Chondrocyte (in vitro differentiated cells): ENCODE measurements around the gene C1QC. TPM values are rescaled to one million over a fixed set of nuclear protein-coding genes. Genes with fewer than 3 reads are reported as not detected.

ENCODE experiments used
- DNase-seq: peaks from one replicate; pipeline ENCODE4 v3.0.0; 2021; ENCODE audit warnings: mixed read lengths, low spot score
- H3K27ac Mint-ChIP-seq: one replicate; pipeline ENCODE4 v1.8.0; 2021; ENCODE audit warnings: mild to moderate bottlenecking, moderate library complexity, mixed read lengths; ENCODE audit not compliant: unreplicated experiment
- H3K27me3 Mint-ChIP-seq: 2 replicates; pipeline ENCODE4 v1.8.0; 2021; ENCODE audit warnings: low read depth, mixed read lengths
- H3K36me3 Mint-ChIP-seq: 2 replicates; pipeline ENCODE4 v1.8.0; 2021; ENCODE audit warnings: low read depth, mixed read lengths
- H3K4me1 Mint-ChIP-seq: 2 replicates; pipeline ENCODE4 v1.8.0; 2021; ENCODE audit warnings: low read depth, mild to moderate bottlenecking, mixed read lengths
- H3K4me3 Mint-ChIP-seq: one replicate; pipeline ENCODE4 v1.8.0; 2021; ENCODE audit warnings: mild to moderate bottlenecking, moderate library complexity, mixed read lengths; ENCODE audit not compliant: unreplicated experiment
- H3K9me3 Mint-ChIP-seq: 2 replicates; pipeline ENCODE4 v1.8.0; 2021; ENCODE audit warnings: low read depth, mixed read lengths
- total RNA-seq: library from RNA; stranded (reverse); gene quantifications from 3 replicates; pipeline ENCODE4 v1.2.1, GENCODE V29; 2021
- TF ChIP-seq, protein P1 (sequence below): fragments of 200-600 bp; sonication (generic); IDR thresholded peaks from 2 replicates; pipeline ENCODE4 v1.5.0; 2021; ENCODE audit warnings: antibody characterized with exemption, mild to moderate bottlenecking, moderate library complexity

Gene C1QC
- total RNA-seq, 1 donor from 2014 or later: not detected

- no peak for DNase-seq
- Mint-ChIP-seq H3K4me1 (no peaks in the 10 kb centered on the region), H3K9me3 (no peaks in the 10 kb centered on the region), H3K4me3 (no peak overlapping the region), H3K27me3 (peaks cover 77% of the 10 kb centered on the region), H3K36me3 (no peaks in the 10 kb centered on the region), H3K27ac (no peak overlapping the region)
- TF ChIP-seq, protein P1, sequence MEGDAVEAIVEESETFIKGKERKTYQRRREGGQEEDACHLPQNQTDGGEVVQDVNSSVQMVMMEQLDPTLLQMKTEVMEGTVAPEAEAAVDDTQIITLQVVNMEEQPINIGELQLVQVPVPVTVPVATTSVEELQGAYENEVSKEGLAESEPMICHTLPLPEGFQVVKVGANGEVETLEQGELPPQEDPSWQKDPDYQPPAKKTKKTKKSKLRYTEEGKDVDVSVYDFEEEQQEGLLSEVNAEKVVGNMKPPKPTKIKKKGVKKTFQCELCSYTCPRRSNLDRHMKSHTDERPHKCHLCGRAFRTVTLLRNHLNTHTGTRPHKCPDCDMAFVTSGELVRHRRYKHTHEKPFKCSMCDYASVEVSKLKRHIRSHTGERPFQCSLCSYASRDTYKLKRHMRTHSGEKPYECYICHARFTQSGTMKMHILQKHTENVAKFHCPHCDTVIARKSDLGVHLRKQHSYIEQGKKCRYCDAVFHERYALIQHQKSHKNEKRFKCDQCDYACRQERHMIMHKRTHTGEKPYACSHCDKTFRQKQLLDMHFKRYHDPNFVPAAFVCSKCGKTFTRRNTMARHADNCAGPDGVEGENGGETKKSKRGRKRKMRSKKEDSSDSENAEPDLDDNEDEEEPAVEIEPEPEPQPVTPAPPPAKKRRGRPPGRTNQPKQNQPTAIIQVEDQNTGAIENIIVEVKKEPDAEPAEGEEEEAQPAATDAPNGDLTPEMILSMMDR: no peak
These were observed 37.3 kb upstream of the C1QC start for GRCh38 chr1:22606161-22606560.

DNA sequence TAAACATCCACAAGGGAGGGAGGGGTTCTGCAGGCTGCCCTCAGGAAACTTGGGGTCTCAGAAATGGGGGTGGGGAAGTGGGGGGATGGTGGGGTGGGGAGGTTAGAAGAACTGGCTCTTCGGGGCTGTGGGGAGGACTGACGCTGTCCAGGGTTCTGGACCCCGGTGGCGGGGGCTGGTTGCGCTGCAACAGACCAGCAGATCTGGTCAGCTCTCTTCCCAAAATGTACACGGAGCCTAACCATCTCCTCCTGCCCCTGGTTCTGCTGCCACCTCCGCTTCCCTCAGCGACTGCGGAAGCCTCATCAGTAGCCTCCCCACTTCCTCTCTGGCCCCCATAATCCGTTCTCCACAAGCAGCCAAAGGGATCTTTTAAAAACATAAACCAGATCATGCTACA is 36.3 kb upstream of the C1QC start:
- H3K27ac Mint-ChIP-seq: no peak overlapping the region
- H3K27me3 Mint-ChIP-seq: peaks cover 80% of the 10 kb centered on the region

DNA sequence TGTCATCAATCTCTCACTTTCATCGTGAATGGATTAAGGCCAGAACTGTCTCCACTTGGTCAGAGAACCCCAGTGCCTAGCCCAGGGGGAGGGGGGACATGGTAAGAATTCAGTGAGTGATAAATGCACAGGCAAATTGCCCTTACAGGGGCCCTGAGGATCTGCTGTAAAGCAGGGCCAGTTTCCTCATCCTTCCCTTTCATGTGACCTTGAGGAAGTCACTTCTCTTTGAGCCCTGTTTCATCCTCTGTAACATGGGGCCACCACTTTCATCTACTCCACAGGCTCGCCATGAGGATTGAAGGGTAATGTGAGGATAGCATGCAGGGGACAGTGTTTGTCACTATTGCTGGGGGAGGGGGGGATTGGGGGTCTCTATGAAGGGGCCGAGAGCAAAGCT is 35.1 kb upstream of the C1QC start:
- Mint-ChIP-seq H3K9me3 (no peaks in the 10 kb centered on the region), H3K27ac (no peak overlapping the region), H3K4me3 (no peak overlapping the region), H3K27me3 (peaks cover 79% of the 10 kb centered on the region), H3K4me1 (no peaks in the 10 kb centered on the region), H3K36me3 (no peaks in the 10 kb centered on the region)
- no peak for DNase-seq
- TF ChIP-seq, protein P1: no peak

More for the DNA sequence above, 36.3 kb upstream of the C1QC start:
- Mint-ChIP-seq H3K4me3 (no peak overlapping the region), H3K36me3 (no peaks in the 10 kb centered on the region), H3K9me3 (no peaks in the 10 kb centered on the region), H3K4me1 (no peaks in the 10 kb centered on the region)
- no peak for DNase-seq
- TF ChIP-seq, protein P1: no peak

GRCh38 chr1:22609291-22609690 is 34.1 kb upstream of the C1QC start:
- no peak for DNase-seq
- Mint-ChIP-seq H3K27me3 (peaks cover 75% of the 10 kb centered on the region), H3K36me3 (no peaks in the 10 kb centered on the region), H3K27ac (no peak overlapping the region), H3K4me1 (no peaks in the 10 kb centered on the region), H3K9me3 (no peaks in the 10 kb centered on the region), H3K4me3 (no peak overlapping the region)
- TF ChIP-seq, protein P1: no peak

GRCh38 chr1:22611530-22611947 is 31.9 kb upstream of the C1QC start:
- Mint-ChIP-seq H3K4me1 (no peaks in the 10 kb centered on the region), H3K9me3 (no peaks in the 10 kb centered on the region), H3K27me3 (peaks cover 74% of the 10 kb centered on the region), H3K4me3 (no peak overlapping the region), H3K36me3 (no peaks in the 10 kb centered on the region), H3K27ac (no peak overlapping the region)
- DNase-seq: no peak
- TF ChIP-seq, protein P1: no peak
